Osteocyte (in vitro differentiated cells): Measurements from ENCODE around the gene PIK3R3. TPM values are rescaled to one million over a fixed set of nuclear protein-coding genes. Genes with fewer than 3 reads are reported as not detected.

ENCODE experiments used
- DNase-seq: peaks from one replicate; pipeline ENCODE4 v3.0.0; 2021; ENCODE audit warnings: mixed read lengths; ENCODE audit not compliant: unreplicated experiment; ENCODE audit errors: extremely low spot score
- H3K27ac Mint-ChIP-seq: one replicate; pipeline ENCODE4 v1.8.0; 2021; ENCODE audit warnings: mild to moderate bottlenecking, mixed read lengths; ENCODE audit not compliant: unreplicated experiment
- H3K27me3 Mint-ChIP-seq: one replicate; pipeline ENCODE4 v1.8.0; 2021; ENCODE audit warnings: mixed read lengths; ENCODE audit not compliant: unreplicated experiment
- H3K36me3 Mint-ChIP-seq: one replicate; pipeline ENCODE4 v1.8.0; 2021; ENCODE audit warnings: mixed read lengths; ENCODE audit not compliant: unreplicated experiment
- H3K4me1 Mint-ChIP-seq: one replicate; pipeline ENCODE4 v1.8.0; 2021; ENCODE audit warnings: mixed read lengths; ENCODE audit not compliant: unreplicated experiment
- H3K4me3 Mint-ChIP-seq: one replicate; pipeline ENCODE4 v1.8.0; 2021; ENCODE audit warnings: mild to moderate bottlenecking, moderate library complexity, mixed read lengths; ENCODE audit not compliant: unreplicated experiment
- H3K9me3 Mint-ChIP-seq: one replicate; pipeline ENCODE4 v1.8.0; 2021; ENCODE audit warnings: mixed read lengths; ENCODE audit not compliant: unreplicated experiment
- CTCF ChIP-seq: fragments of 200-600 bp; sonication (generic); IDR thresholded peaks from 2 replicates; pipeline ENCODE4 v1.5.0; 2021; ENCODE audit warnings: antibody characterized with exemption, mild to moderate bottlenecking, moderate library complexity
- total RNA-seq: library from RNA; stranded (reverse); gene quantifications from 2 replicates; pipeline ENCODE4 v1.2.1, GENCODE V29; 2021

Gene PIK3R3
- total RNA-seq, 1 donor from 2014 or later = 33.2 TPM

- Mint-ChIP-seq H3K9me3 (peaks cover 21% of the 10 kb centered on the region), H3K27me3 (no peaks in the 10 kb centered on the region), H3K36me3 (peaks cover 17% of the 10 kb centered on the region), H3K4me1 (peaks cover under 1% of the 10 kb centered on the region), H3K4me3 (no peak overlapping the region), H3K27ac (no peak overlapping the region)
- DNase-seq = no peak
- TF ChIP-seq CTCF = no peak
Observed at GRCh38 chr1:46102769-46103476, 29.5 kb downstream of the PIK3R3 start.

- H3K27ac Mint-ChIP-seq = no peak overlapping the region
- peaks cover 17% of the 10 kb centered on the region for H3K36me3 Mint-ChIP-seq
- no peak for TF ChIP-seq CTCF
- DNase-seq = no peak
- H3K4me3 Mint-ChIP-seq = no peak overlapping the region
- H3K9me3 Mint-ChIP-seq = peaks cover 23% of the 10 kb centered on the region
- H3K4me1 Mint-ChIP-seq = peaks cover 8% of the 10 kb centered on the region
- H3K27me3 Mint-ChIP-seq = no peaks in the 10 kb centered on the region
Observed at GRCh38 chr1:46099215-46099614, 33.2 kb downstream of the PIK3R3 start.

- peaks cover 17% of the 10 kb centered on the region for H3K36me3 Mint-ChIP-seq
Observed at GRCh38 chr1:46098027-46098712, 34.3 kb downstream of the PIK3R3 start.

GRCh38 chr1:46097149-46097472 lies 35.3 kb downstream of the PIK3R3 start:
- H3K27ac Mint-ChIP-seq = no peak overlapping the region
- peaks cover 17% of the 10 kb centered on the region for H3K36me3 Mint-ChIP-seq
- H3K4me3 Mint-ChIP-seq = no peak overlapping the region
- H3K9me3 Mint-ChIP-seq = peaks cover 23% of the 10 kb centered on the region
- no peaks in the 10 kb centered on the region for H3K27me3 Mint-ChIP-seq
- no peak for DNase-seq
- no peak for TF ChIP-seq CTCF
- peaks cover 8% of the 10 kb centered on the region for H3K4me1 Mint-ChIP-seq

More at GRCh38 chr1:46098027-46098712, 34.3 kb downstream of the PIK3R3 start:
- Mint-ChIP-seq H3K9me3 (peaks cover 23% of the 10 kb centered on the region), H3K4me3 (no peak overlapping the region), H3K27me3 (no peaks in the 10 kb centered on the region), H3K4me1 (peaks cover 8% of the 10 kb centered on the region), H3K27ac (no peak overlapping the region)
- DNase-seq = no peak
- TF ChIP-seq CTCF = no peak
